Measurements from ENCODE around the gene VWC2.

Gene VWC2

DNA sequence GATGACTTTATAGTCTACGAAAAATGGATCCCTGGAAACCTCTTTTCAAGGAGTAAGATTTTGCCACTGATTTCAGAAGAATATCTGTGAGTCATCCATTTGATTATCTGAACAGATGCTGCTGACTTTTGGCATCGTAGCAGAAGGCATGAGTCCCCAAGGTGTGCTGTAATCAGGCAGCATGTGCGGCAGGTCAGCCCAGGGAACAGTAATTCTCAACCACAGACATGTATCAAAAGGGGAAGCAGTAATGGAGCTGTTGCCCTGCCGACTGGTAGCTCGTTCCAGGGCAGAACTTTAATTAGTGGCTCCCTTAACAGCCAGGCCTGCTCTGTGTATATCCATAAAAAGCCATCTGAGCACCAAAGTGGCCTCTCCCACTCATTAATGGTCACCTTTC is 5.7 kb upstream of the VWC2 start:
- no peak for DNase-seq (ENCODE audit: low spot score)
- TF ChIP-seq, protein P1, sequence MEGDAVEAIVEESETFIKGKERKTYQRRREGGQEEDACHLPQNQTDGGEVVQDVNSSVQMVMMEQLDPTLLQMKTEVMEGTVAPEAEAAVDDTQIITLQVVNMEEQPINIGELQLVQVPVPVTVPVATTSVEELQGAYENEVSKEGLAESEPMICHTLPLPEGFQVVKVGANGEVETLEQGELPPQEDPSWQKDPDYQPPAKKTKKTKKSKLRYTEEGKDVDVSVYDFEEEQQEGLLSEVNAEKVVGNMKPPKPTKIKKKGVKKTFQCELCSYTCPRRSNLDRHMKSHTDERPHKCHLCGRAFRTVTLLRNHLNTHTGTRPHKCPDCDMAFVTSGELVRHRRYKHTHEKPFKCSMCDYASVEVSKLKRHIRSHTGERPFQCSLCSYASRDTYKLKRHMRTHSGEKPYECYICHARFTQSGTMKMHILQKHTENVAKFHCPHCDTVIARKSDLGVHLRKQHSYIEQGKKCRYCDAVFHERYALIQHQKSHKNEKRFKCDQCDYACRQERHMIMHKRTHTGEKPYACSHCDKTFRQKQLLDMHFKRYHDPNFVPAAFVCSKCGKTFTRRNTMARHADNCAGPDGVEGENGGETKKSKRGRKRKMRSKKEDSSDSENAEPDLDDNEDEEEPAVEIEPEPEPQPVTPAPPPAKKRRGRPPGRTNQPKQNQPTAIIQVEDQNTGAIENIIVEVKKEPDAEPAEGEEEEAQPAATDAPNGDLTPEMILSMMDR (IDR thresholded peaks at IDR 0.05; ENCODE audit: borderline replicate concordance, control extremely low read depth, extremely low read depth, insufficient read depth, missing control alignments), result no peak
- in situ Hi-C loops (cut with MboI; ENCODE audit: low sequenced_read_pairs, unreplicated experiment), result no loop called here

DNA sequence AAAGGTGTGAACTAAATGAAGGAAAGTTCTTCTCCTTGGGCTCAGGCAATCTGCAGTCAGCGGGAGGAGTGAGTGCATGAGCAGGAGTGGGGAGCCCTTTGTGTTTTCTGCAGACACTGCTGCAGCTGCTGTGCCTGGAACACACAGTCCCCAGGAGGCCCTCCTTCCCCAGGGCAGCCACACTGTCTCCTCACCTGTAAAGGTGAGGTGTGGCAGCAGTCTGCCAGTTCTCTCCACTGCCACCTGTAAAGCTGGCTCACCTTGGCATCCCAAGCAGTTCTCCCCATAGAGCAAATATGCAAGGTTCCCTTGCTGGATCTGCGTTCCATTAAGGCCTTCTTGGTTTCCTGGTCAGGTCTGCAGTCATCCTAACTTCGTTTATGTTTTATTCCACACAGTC is 5.2 kb upstream of the VWC2 start:
- TF ChIP-seq, protein P1 (IDR thresholded peaks at IDR 0.05; ENCODE audit: borderline replicate concordance, control extremely low read depth, extremely low read depth, insufficient read depth, missing control alignments), result no peak
- in situ Hi-C loops (cut with MboI; ENCODE audit: low sequenced_read_pairs, unreplicated experiment), result no loop called here
- no peak for DNase-seq (ENCODE audit: low spot score)

DNA sequence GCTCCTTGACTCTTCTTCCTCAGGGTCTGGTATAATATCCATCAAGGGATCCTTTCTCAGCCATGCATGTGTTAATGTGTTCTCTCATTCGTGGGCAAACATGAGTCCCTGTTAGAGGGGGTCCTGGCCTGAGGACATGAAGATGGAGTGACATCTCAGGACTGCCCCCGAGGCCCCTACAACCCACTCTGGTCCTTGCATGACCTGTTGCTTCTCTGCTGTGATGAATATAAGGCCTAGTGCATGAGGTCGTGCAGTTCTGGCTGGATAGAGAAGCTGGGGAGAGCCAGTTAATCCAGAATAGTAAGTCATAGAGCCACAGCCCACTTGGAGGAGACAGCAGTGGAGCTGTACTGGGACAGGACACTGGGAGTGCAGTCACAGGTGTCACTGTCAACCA is 4.6 kb upstream of the VWC2 start:
- TF ChIP-seq, protein P1 (IDR thresholded peaks at IDR 0.05; ENCODE audit: borderline replicate concordance, control extremely low read depth, extremely low read depth, insufficient read depth, missing control alignments), result no peak
- DNase-seq (ENCODE audit: low spot score), result no peak
- in situ Hi-C loops (cut with MboI; ENCODE audit: low sequenced_read_pairs, unreplicated experiment), result no loop called here

DNA sequence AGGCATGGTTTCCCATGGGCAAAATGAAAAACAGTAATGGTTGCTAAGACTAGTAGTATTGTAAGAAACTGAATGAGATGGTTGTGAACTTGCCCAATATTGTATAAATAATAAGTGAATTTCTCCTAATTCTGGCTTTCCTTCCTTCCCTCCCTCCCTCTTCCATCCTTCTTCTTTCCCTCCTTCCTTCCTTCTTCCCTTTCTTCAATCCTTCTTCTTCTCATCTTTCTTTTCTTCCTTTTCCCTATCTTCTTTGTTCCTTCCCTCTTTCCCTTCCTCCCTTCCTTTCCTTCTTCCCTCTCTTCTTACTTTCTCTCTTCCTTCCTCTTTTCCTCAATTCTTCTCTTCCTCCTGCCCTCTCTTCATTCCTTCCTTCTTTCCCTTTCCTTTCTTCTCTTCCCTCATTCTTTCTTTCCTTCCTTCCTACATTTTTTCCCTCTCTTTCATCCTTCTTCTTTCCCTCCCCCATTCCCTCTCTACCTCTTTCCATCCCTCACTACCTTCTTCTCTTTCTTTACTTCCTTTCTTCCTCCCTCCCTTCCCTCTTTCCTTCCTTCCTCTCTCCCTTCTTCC is 4.1 kb upstream of the VWC2 start:
- DNase-seq (ENCODE audit: low spot score), result no peak
- in situ Hi-C loops (cut with MboI; ENCODE audit: low sequenced_read_pairs, unreplicated experiment), result no loop called here
- TF ChIP-seq, protein P1 (IDR thresholded peaks at IDR 0.05; ENCODE audit: borderline replicate concordance, control extremely low read depth, extremely low read depth, insufficient read depth, missing control alignments), result no peak

DNA sequence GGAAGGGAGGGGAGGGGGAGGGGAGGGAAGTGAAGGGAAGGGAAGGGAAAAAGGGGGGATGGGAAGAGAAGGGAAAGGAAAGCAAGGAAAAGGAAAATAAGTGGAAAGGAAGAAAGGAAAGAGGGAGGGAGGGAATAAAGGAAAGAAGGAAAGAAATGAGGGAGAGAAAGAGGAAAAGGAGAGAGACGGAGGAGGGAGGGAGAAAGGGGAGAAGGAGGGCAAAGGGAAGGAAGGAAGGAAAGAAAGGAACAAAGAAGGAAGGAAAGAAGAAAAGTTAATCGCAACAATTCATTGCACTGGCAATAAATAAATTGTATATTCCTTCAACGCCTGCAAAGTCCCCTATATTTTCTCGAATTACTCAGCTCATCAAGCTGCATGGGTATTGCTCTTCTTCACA is 2.6 kb upstream of the VWC2 start:
- TF ChIP-seq, protein P1 (IDR thresholded peaks at IDR 0.05; ENCODE audit: borderline replicate concordance, control extremely low read depth, extremely low read depth, insufficient read depth, missing control alignments), result no peak
- in situ Hi-C loops (cut with MboI; ENCODE audit: low sequenced_read_pairs, unreplicated experiment), result no loop called here
- DNase-seq (ENCODE audit: low spot score), result no peak

DNA sequence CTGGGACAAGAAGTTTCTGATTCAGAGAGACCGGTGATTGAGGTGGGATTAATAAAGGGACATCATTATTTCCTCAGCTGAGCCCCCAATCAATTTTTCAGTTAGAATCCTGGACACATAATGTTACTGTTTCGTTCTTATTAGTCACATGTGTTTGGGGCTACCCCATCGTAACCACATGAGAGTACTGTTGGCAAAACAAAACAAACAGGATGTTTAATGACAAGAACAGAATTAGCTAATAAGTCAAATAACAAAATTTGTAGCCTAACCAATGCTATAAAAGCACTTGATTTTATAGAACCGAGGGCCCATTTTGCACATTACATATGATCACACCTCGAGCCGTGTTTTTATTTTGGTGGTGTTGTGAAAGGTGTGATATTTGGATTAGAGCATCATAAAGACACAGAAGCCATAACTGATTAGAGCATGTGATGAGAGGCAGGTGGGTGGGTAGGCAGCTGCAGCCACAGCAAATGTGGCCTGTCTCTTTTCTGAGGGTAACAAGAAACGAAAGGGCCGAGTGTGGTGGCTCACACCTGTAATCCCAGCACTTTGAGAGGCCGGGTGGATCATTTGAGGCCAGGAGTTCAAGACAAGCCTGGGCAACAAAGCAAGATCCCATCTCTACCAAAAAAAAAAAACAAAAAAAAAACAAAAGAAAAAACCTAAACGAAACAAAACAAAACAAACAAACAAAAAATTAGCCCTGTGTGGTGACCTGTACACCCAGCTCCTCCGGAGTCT is 1.8 kb upstream of the VWC2 start:
- peak; percentile 51 for DNase-seq (ENCODE audit: low spot score)
- TF ChIP-seq, protein P1 (IDR thresholded peaks at IDR 0.05; ENCODE audit: borderline replicate concordance, control extremely low read depth, extremely low read depth, insufficient read depth, missing control alignments), result no peak
- in situ Hi-C loops (cut with MboI; ENCODE audit: low sequenced_read_pairs, unreplicated experiment), result no loop called here
